GM04503 (cell line): ENCODE measurements around the gene ROBO4.

Experiments
- DNase-seq: peaks from one replicate; pipeline ENCODE4 v3.0.0-alpha.2; 2012; ENCODE audit warnings: low read depth

Gene ROBO4

GRCh38 chr11:124918950-124919349 is 21.3 kb upstream of the ROBO4 start, which contains the start of gene HEPN1:
HEPN1 (plus strand) TSS chr11:124919250.
- no peak for DNase-seq

- no peak for DNase-seq
These were observed 19.5 kb upstream of the ROBO4 start for GRCh38 chr11:124917115-124917637.

DNA sequence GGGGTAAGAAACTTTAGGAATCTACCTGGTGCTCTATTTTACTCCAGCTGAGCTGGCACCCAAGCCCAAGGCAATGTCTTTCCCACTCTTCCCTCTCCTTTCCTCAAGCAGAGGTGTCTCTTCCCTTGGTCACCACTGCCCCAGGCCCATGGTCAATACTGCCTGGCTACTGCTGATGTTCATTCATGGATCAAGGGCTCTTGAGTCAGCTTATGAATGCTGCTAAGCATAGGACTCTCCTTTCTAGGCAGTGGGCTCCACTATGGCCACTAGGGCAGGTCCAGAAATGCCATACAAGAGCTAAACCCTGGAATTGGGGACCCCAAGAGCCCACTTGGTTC is 18.7 kb upstream of the ROBO4 start:
- DNase-seq = no peak

- no peak for DNase-seq
These were observed 18.1 kb upstream of the ROBO4 start for GRCh38 chr11:124915541-124916369.

- no peak for DNase-seq
These were observed 5.0 kb upstream of the ROBO4 start for GRCh38 chr11:124902616-124903015.

GRCh38 chr11:124900464-124900863 is 2.8 kb upstream of the ROBO4 start:
- peak; percentile 71 for DNase-seq

DNA sequence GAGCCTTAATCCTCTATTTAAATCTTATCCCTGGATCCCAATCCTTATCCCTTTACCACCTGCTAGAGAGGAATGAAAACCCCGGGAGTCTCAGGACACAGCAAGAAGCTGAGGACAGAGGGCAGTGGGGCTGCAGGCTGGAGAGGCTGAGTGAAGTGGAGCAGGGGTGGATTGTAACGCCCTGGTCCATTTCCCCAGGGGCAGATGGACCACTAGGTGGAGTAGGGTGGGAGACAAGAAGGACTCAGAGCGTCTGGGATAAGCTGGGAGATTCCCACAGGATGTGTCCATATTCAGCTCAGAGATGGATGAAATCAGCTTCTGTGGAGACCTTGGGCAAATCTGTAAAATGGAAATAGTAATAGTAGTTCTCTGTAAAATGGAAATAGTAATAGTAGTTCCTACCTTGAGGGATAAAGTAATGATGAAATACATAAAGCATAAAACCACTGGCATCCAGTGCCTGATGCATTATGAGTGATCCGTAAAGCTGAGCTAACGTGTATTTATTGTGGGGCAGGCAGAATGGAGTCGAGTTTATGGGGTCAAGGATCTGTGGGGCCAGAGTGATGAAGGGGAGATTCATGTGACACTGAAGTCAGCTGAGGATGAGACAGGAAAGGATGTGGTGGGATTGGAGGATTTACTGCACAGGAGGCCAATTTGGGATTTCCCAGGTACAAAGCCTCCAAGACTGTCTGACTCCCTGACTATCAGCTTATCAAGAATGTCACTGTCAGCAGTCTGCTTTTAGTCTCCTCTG is 1.9 kb upstream of the ROBO4 start:
- no peak for DNase-seq

- no peak for DNase-seq
These were observed 1.0 kb upstream of the ROBO4 start for GRCh38 chr11:124898711-124899110.

- DNase-seq = peak; percentile 83
These were observed 607 bp upstream of the ROBO4 start for GRCh38 chr11:124898263-124898680.

DNA sequence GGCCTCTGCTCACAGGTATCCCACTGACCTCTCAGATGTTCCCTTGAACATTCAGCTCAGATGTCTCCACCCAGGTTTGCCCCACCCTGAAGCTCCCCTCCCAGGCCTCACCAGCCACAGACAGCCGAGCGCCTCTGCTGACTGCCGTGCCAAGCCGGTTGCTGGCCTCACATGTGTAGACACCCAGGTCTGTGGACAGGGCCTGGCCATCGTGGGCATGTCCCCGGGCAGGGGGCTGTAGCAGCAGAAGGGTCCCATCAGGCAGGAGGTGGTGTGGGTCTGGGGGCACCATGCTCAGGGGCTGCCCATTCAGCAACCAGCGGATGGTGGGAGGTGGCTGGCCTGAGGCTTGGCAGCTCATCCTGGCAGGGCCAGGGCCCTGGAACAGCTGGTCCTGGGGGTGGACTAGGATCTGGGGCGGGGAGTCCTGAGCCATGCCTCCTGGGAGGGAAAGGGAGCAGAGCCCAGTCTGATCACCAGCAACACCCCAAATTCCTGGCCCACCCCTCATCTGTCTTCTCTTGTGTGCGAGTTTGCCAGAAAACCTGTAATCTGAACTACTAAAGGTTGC is 759 bp downstream of the ROBO4 start:
- no peak for DNase-seq

DNA sequence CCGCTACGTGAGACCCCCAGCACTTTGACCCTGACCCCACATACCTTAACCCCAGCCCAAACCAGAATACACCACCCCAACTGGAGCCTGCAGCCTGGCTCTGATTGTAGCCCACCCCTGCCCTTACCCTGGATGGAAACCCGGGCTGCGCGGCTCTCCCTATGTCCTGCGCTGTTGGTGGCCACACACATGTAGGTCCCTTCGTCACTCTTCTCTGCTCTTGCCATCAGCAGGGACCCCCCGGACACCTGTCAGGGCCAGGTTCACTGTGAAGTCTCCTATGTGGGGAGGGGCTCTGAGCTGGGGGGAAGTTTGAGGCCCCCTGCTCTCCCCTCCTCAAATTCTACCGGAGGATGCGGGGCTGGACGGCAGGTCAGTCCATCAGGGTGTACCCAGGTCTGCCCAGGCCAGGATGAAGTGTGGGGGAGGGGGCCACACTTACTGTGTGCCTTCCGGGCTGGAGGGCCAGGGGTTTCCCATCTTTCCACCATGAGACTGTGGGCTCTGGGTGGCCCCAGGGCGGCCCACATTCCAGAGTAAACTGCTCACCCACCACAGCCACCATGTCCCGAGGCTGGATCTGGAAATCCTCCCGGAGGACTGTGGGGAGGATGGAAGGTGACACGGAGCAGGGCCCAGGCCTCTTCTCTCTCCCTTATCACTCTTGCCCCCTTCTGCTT is 1.5 kb downstream of the ROBO4 start:
- DNase-seq = no peak

DNA sequence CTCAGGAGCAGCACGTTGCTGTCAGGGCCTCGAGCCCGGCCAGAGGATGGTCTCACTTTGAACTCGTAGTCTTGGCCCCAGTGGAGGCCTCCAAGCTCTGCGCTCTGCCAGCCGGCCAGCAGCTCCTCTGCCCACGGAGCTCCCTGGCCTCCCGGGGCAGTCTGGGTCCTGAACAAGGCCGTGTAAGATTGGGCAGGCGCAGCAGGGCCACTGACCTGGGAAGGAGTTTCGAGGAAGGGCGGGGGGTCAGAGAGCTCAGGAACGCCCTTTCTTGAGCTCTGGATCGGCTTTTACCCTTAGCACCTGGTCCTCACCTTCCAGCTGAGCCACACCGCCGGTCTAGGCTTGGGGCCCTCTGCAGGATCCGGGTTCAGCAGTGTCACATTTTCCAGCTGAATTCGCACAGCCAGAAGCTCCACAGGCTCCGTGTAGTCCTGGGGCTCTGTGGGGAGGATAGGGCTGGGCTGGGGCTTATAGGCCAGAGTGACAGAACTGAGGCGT is 2.1 kb downstream of the ROBO4 start:
- no peak for DNase-seq

GRCh38 chr11:124894606-124895430 is 2.8 kb downstream of the ROBO4 start:
- no peak for DNase-seq

GRCh38 chr11:124893781-124894401 is 3.8 kb downstream of the ROBO4 start:
- no peak for DNase-seq

- no peak for DNase-seq
These were observed 4.8 kb downstream of the ROBO4 start for GRCh38 chr11:124892750-124893454.

DNA sequence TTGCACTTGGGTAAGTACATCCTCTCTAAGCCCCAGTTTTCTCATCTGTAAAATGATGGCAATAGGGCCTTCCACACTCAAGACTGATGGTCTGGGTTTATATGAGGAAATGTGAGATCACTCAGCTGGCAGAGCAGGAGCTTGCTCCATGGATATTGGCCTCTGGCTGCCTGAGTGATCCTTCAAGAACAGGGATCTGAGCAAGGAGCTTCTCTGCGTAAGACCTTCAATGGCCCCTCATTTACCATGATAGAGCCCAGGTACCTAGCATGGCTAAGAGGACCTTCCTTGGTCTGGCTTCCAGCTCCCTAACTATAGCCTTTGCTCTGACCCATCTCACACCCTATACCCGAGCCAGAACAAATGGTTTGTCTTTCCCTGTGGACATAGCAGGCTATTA is 5.5 kb downstream of the ROBO4 start:
- no peak for DNase-seq

- DNase-seq = no peak
These were observed 6.2 kb downstream of the ROBO4 start for GRCh38 chr11:124891373-124891861.

DNA sequence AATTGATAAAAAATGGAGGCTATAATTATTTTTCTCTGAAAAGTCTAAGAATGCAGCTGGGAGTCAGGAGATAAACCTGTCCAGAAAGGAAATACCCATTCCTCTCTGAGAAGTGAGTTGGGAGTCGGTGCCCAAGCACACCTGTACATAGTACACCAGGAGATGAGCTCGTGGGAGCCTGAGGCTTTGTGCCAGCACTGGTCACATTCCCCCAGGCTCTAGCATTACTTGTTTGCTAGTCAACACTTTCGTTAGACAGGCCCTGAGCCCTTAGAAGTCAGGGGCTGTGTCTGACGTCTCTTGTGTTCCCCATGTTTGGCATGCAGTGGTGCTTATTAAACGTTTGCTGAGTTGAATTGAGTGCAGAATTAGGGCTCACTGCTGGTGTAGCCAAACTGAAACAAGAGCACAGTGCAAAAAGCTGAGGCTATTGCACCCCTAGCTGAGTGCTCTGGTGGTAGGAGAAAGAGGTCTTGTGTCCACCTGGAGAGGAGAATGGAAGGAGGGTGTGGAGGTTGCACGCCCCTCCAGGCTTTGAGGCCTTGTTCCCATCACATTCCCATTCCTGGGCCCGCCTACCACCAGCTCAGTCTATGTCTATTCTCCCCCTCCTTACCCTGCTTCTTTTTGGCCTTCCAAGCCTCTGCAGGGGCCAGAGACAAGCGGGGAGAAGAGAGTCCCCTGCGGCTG is 6.8 kb downstream of the ROBO4 start:
- no peak for DNase-seq

DNA sequence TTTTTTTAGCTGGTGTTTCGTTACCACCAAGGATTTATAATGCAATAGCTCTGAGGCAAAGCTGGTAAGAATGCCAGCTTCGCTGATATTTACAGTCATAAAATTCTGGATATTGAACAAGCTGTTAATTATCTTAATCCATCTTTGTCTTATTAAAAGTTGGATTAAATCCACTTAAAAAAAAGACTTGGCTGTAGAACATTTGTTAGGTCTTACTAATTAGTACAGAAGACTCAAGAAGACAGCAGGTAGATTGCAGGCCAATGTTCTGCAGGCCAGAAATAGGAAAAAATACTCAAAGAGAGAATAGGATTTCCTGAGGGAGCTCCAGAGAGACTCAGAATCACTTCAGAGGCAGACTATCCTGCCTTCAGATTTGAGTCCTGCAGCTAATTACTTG is 7.5 kb downstream of the ROBO4 start:
- DNase-seq = no peak
